Measurements from ENCODE around the gene GFY. TPM values are rescaled to one million over a fixed set of nuclear protein-coding genes. Genes with fewer than 3 reads are reported as not detected.

Gene GFY
- total and polyA plus RNA-seq, 9 of the 15 experiments (the other 6 are each of a cell fraction or from before 2014, with no cell fraction given), result 0.06 to 0.40 (median 0.19) TPM; not detected in 3

GRCh38 chr19:49475995-49476880 lies 51.0 kb downstream of the GFY start (continued):
- TF ChIP-seq UBTF (IDR thresholded peaks at IDR 0.05; ENCODE audit: borderline replicate concordance in 1 of 2, low read depth in 2 of 2, low read length in 2 of 2) (0 out of 4 replicates have a peak, but pooled peaks of 1 of the 2 experiments have one; percentile 6), ZBTB33 (CRISPR knock-in tag; IDR thresholded peaks at IDR 0.05) (peak; percentile 95), FOXJ2 (tag; IDR thresholded peaks at IDR 0.05) (no peak), CREB1 (IDR thresholded peaks at IDR 0.05) (no peak), CREB1 (CRISPR knock-in tag; IDR thresholded peaks at IDR 0.05) (no peak), CTCF (IDR thresholded peaks at IDR 0.05 in 2 of 3, conservative IDR thresholded peaks at IDR 0.05 in 1 of 3; ENCODE audit: insufficient read depth in 2 of 3, low read depth in 1 of 3, low read length in 3 of 3) (peak; percentile 69 to 94 (median 75)), DLX4 (CRISPR knock-in tag; IDR thresholded peaks at IDR 0.05) (no peak), NFE2 (IDR thresholded peaks at IDR 0.05; ENCODE audit: low read depth) (no peak), ZNF224 (CRISPR knock-in tag; IDR thresholded peaks at IDR 0.05) (no peak), SMARCB1 (IDR thresholded peaks at IDR 0.05; ENCODE audit: insufficient read length, low read depth) (no peak), JUN (IDR thresholded peaks at IDR 0.05; ENCODE audit: borderline replicate concordance, low read depth, low read length) (no peak), JUN (CRISPR knock-in tag; IDR thresholded peaks at IDR 0.05; ENCODE audit: borderline replicate concordance) (no peak), ZNF609 (CRISPR knock-in tag; IDR thresholded peaks at IDR 0.05; ENCODE audit: borderline replicate concordance) (no peak), NCOA1 (IDR thresholded peaks at IDR 0.05; ENCODE audit: low read depth) (no peak), ZNF76 (CRISPR knock-in tag; IDR thresholded peaks at IDR 0.05; ENCODE audit: borderline replicate concordance) (no peak)
